Stomach (tissue), 9 donors: ENCODE results near the gene RAD51AP1. TPM values are rescaled to one million over a fixed set of nuclear protein-coding genes. Genes with fewer than 3 reads are reported as not detected.

ENCODE experiments used
- DNase-seq, 2 donors: peaks; one replicate each; pipeline versions ENCODE4 v3.0.0 to v3.0.0-alpha.2; 2013 to 2019
- H3K27ac ChIP-seq, 5 donors: fragments of 200-600 bp in 4 of 5; sonication (generic) in 4 of 5; one replicate each; pipeline ENCODE4 v1.5.1; 2013 to 2019; ENCODE audit warnings: mild to moderate bottlenecking in 1 of 5, moderate library complexity in 1 of 5
- H3K27me3 ChIP-seq, 3 donors: fragments of 200-600 bp; sonication (generic); one replicate each; pipeline ENCODE4 v1.5.1; 2017 to 2019; ENCODE audit warnings: mixed run types in 1 of 3
- H3K36me3 ChIP-seq, 4 donors: fragments of 200-600 bp; sonication (generic); 1 replicate in 3 of 4; 2 replicates in 1 of 4; pipeline ENCODE4 v1.5.1; 2016 to 2019
- H3K4me1 ChIP-seq, 4 donors: fragments of 200-600 bp; sonication (generic); one replicate each; pipeline ENCODE4 v1.5.1; 2016 to 2019
- H3K4me3 ChIP-seq, 4 donors: fragments of 200-600 bp; sonication (generic) in 3 of 4; one replicate each; pipeline ENCODE4 v1.5.1; 2016 to 2019; ENCODE audit warnings: mild to moderate bottlenecking in 1 of 4
- H3K9me3 ChIP-seq, 4 donors: fragments of 200-600 bp; sonication (generic); one replicate each; pipeline ENCODE4 v1.5.1; 2016 to 2019
- EP300 ChIP-seq: sonication (generic); formaldehyde crosslinking; IDR thresholded peaks from one replicate; pipeline ENCODE4 v1.6.1; 2017; ENCODE audit warnings: antibody characterized with exemption
- POLR2A ChIP-seq, 4 donors: fragments of 450-650 bp; IDR thresholded peaks; one replicate each; pipeline ENCODE4 v1.6.1; 2016; ENCODE audit warnings: antibody characterized with exemption in 4 of 4, control low read depth in 2 of 4, mild to moderate bottlenecking in 1 of 4, moderate library complexity in 1 of 4
- POLR2AphosphoS5 ChIP-seq, 3 donors: sonication (generic); formaldehyde crosslinking; IDR thresholded peaks; one replicate each; pipeline ENCODE4 v1.6.1; 2016; ENCODE audit warnings: antibody characterized with exemption in 3 of 3
- WGBS, 5 donors: extraction: QIAGEN DNeasy Blood & Tissue Kit in 3 of 5; methylation state at CpG; one replicate each; pipeline versions ENCODE4 v1.1.5 to v1.1.7; 2013 to 2018; 5-methylcytosine and 5-hydroxymethylcytosine counted together
- intact Hi-C: fragments of 100-400 bp; cut with DNase I; formaldehyde crosslinking; loops from one replicate; pipeline ENCODE4 v1.15.1; 2023; ENCODE audit warnings: low total_unique reads
- polyA plus RNA-seq, 3 donors: library from polyadenylated mRNA; stranded (reverse); fragments of 200-250 nt; gene quantifications; one replicate each; pipeline ENCODE4 v1.2.3, GENCODE V29; 2013
- total RNA-seq, 5 donors: library from RNA; depleted of rRNA; stranded (reverse); fragments of >200 nt; gene quantifications; one replicate each; pipeline versions ENCODE4 v1.1.0 to v1.2.3, GENCODE V29; 2014 to 2016
- TF ChIP-seq, protein P1 (sequence below), 7 experiments: fragments of 450-650 bp in 4 of 7; fragments of 200-600 bp in 3 of 7; sonication (generic) in 3 of 7; IDR thresholded peaks; one replicate each; pipeline ENCODE4 v1.5.1; 2016 to 2019; ENCODE audit warnings: antibody characterized with exemption in 7 of 7, control low read depth in 2 of 7, mild to moderate bottlenecking in 1 of 7
- donor health status: healthy with polysubstance abuse.
- donor health status: Bipolar disorder and iron deficiency.
- donor health status: healthy.

RAD51AP1 gene
- total and polyA plus RNA-seq, 8 donors: 2.5 to 20.2 (median 5.0) TPM; not detected in 1

DNA sequence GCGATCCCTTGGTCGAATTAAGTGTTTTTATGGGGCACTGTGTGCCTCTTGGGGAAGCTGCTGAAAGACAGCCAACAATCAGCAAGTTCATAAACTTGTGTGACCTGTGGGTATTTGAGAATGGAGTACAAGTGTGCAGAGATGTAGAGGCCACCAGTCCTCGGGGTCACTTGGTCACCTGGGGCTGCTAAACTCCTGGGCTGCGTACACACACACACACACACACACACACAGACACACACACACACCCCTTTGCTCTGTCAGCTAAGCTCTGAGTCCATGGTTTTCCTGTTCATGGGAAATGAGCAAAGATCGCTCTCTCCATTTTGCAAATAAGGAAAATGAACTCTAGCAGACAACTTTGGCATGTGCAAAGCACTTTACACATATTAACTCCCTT, 47.8 kb downstream of the RAD51AP1 start:
- intact Hi-C loops: no loop called here
- Histone ChIP-seq H3K36me3 (no peaks in the 10 kb centered on the region), H3K27me3 (peaks cover 0 to 14% (median 0%) of the 10 kb centered on the region in 3 donors), H3K4me3 (no peak overlapping the region), H3K27ac (no peak overlapping the region), H3K4me1 (peaks cover 0 to 2% (median 0%) of the 10 kb centered on the region in 4 donors), H3K9me3 (no peaks in the 10 kb centered on the region)
- no peak for DNase-seq
- TF ChIP-seq EP300: no peak
- TF ChIP-seq POLR2AphosphoS5 (IDR thresholded peaks at IDR 0.05): no peak
- TF ChIP-seq, protein P1, sequence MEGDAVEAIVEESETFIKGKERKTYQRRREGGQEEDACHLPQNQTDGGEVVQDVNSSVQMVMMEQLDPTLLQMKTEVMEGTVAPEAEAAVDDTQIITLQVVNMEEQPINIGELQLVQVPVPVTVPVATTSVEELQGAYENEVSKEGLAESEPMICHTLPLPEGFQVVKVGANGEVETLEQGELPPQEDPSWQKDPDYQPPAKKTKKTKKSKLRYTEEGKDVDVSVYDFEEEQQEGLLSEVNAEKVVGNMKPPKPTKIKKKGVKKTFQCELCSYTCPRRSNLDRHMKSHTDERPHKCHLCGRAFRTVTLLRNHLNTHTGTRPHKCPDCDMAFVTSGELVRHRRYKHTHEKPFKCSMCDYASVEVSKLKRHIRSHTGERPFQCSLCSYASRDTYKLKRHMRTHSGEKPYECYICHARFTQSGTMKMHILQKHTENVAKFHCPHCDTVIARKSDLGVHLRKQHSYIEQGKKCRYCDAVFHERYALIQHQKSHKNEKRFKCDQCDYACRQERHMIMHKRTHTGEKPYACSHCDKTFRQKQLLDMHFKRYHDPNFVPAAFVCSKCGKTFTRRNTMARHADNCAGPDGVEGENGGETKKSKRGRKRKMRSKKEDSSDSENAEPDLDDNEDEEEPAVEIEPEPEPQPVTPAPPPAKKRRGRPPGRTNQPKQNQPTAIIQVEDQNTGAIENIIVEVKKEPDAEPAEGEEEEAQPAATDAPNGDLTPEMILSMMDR (IDR thresholded peaks at IDR 0.05): no peak
- no peak for TF ChIP-seq POLR2A (IDR thresholded peaks at IDR 0.05)
- WGBS, 5 donors: 41 to 53% (median 48%) methylated on average over 5 of the region's 5 CpGs

DNA sequence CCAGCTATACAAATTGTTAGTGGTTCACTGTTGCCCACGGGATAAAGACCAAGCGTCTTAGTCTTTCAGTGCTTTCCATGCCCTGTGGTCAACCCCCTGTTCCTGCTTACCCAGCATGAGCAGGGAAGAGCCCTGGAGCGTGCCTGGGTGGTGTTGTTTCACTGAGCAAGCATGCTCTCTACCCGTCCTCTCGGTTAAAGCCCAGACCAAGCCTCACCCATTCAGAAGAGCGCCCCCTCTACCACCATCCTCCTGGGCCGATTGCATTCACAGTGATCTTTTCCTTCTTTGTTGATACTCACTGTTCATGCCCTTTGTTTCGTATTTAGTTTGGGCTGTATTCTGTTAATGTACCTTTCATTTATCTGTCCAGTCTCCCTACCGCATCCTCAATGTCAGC, 48.4 kb downstream of the RAD51AP1 start:
- Histone ChIP-seq H3K9me3 (no peaks in the 10 kb centered on the region), H3K27ac (no peak overlapping the region), H3K27me3 (peaks cover 0 to 14% (median 0%) of the 10 kb centered on the region in 3 donors), H3K4me3 (no peak overlapping the region), H3K36me3 (no peaks in the 10 kb centered on the region), H3K4me1 (peaks cover 0 to 5% (median 0%) of the 10 kb centered on the region in 4 donors)
- TF ChIP-seq, protein P1 (IDR thresholded peaks at IDR 0.05): no peak
- TF ChIP-seq POLR2AphosphoS5 (IDR thresholded peaks at IDR 0.05): no peak
- WGBS, 5 donors: 55 to 67% (median 61%) methylated on average over 9 of the region's 9 CpGs
- intact Hi-C loops: no loop called here
- DNase-seq: no peak

DNA sequence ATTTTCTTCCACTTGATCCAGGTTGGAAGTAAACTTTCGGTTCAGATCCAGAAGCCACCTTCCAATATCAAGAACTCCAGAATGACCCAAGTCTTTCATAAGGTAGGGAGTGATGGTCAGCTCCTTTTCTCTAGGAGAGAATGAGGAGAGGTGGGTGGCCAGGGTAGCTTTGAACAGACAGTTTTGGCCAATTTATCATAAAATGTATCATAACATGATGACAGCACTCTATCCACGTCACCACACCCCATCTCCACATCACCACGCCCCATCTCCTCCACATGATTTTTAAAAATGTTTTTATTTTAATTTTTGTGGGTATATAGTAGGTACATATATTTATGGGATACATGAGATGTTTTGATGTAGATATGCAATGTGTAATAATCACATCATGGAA, 50.2 kb downstream of the RAD51AP1 start:
- 89 to 96% (median 94%) methylated on average over 3 of the region's 3 CpGs for WGBS, 5 donors
- no peak for TF ChIP-seq EP300
- H3K27ac ChIP-seq: no peak overlapping the region
- H3K4me1 ChIP-seq: peaks cover 0 to 5% (median 0%) of the 10 kb centered on the region in 4 donors
- intact Hi-C loops: no loop called here
- H3K36me3 ChIP-seq: no peaks in the 10 kb centered on the region
- no peaks in the 10 kb centered on the region for H3K9me3 ChIP-seq
- no peak overlapping the region for H3K4me3 ChIP-seq
- DNase-seq: no peak
- H3K27me3 ChIP-seq: peaks cover 0 to 9% (median 0%) of the 10 kb centered on the region in 3 donors

DNA sequence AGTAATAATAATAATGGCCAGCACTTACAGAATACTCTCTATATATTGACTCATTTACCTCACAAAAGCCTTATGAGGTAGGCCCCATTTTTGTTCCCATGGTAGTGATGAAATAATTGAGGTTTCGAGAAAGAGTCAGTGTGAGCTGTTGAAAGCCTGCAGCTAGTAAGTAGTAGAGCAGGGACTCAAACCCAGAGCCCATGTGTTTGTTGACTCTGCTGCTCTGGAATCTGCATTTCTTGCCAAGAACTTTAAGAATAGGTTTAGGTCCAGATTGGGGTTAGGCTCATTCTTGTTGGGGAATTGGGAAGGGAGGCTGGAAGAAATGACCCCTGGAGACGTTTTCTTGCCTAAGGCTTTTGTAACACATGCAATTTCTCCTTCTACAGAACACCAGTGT, 51.3 kb downstream of the RAD51AP1 start:
- TF ChIP-seq POLR2AphosphoS5 (IDR thresholded peaks at IDR 0.05) (no peak), POLR2A (IDR thresholded peaks at IDR 0.05) (no peak), EP300 (no peak)
- TF ChIP-seq, protein P1 (IDR thresholded peaks at IDR 0.05): no peak
- H3K4me3 ChIP-seq: no peak overlapping the region
- intact Hi-C loops: no loop called here
- H3K27ac ChIP-seq: no peak overlapping the region
- no peaks in the 10 kb centered on the region for H3K36me3 ChIP-seq
- no peak for DNase-seq
- WGBS, 5 donors: 27 to 77% (median 64%) methylated on average over 2 of the region's 2 CpGs
- no peaks in the 10 kb centered on the region for H3K9me3 ChIP-seq
- H3K4me1 ChIP-seq: peaks cover 0 to 5% (median 0%) of the 10 kb centered on the region in 4 donors
- peaks cover 0 to 5% (median 0%) of the 10 kb centered on the region in 3 donors for H3K27me3 ChIP-seq

DNA sequence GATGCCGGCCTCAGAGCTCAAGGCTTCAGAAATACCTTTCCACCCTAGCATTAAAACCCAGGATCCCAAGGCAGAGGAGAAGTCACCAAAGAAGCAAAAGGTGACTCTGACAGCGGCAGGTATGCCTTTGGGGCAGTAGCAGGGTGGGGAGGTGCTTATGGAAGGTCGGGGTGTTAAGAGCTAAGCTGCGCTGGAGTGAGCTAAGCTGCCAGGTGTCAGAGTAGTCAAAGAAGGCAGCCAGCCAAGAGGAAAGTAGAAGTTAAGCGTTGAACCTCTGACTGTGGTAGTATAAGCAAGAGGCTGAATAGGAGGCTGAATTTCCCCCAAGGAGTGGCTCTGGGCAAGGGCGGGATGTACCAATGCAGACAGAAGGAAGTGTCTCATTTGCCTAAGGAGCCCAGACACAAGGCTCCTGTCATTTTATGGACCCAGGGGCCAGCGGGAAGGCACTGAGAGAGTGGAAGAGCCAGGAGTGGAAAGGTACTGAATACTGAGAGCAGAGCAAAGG, 52.5 kb downstream of the RAD51AP1 start:
- intact Hi-C loops: no loop called here

More for the DNA sequence above, 52.5 kb downstream of the RAD51AP1 start:
- H3K27me3 ChIP-seq: no peaks in the 10 kb centered on the region
- no peak overlapping the region for H3K27ac ChIP-seq
- TF ChIP-seq, protein P1 (IDR thresholded peaks at IDR 0.05): no peak
- TF ChIP-seq EP300 (no peak), POLR2A (IDR thresholded peaks at IDR 0.05) (no peak), POLR2AphosphoS5 (IDR thresholded peaks at IDR 0.05) (no peak)
- H3K4me3 ChIP-seq: no peak overlapping the region
- WGBS, 5 donors: 55 to 76% (median 63%) methylated on average over 7 of the region's 7 CpGs
- peaks cover 0 to 5% (median 0%) of the 10 kb centered on the region in 4 donors for H3K4me1 ChIP-seq
- DNase-seq: no peak
- no peaks in the 10 kb centered on the region for H3K36me3 ChIP-seq
- no peaks in the 10 kb centered on the region for H3K9me3 ChIP-seq
